Suprapubic skin (tissue), 4 donors: ENCODE results near the gene SNAPC2. TPM values are rescaled to one million over a fixed set of nuclear protein-coding genes. Genes with fewer than 3 reads are reported as not detected.
A peak's percentile ranks its signal among the peaks of the same experiment; 100 is the strongest.

Source experiments
- DNase-seq, 2 donors: peaks; one replicate each; pipeline ENCODE4 v3.0.0-alpha.2; 2019; ENCODE audit warnings: low spot score in 2 of 2
- H3K27ac ChIP-seq: fragments of 200-600 bp; sonication (generic); one replicate; pipeline ENCODE4 v1.5.1; 2019
- H3K27me3 ChIP-seq: fragments of 200-600 bp; sonication (generic); one replicate; pipeline ENCODE4 v1.5.1; 2019
- H3K36me3 ChIP-seq: fragments of 200-600 bp; sonication (generic); one replicate; pipeline ENCODE4 v1.5.1; 2019
- H3K4me1 ChIP-seq: fragments of 200-600 bp; sonication (generic); one replicate; pipeline ENCODE4 v1.5.1; 2019
- H3K4me3 ChIP-seq: fragments of 200-600 bp; sonication (generic); one replicate; pipeline ENCODE4 v1.5.1; 2019; ENCODE audit warnings: mild to moderate bottlenecking
- H3K9me3 ChIP-seq: fragments of 200-600 bp; sonication (generic); one replicate; pipeline ENCODE4 v1.5.1; 2019
- EP300 ChIP-seq: sonication (generic); formaldehyde crosslinking; IDR thresholded peaks from one replicate; pipeline ENCODE4 v1.6.1; 2017; ENCODE audit warnings: antibody characterized with exemption
- POLR2A ChIP-seq, 2 donors: fragments of 450-650 bp; IDR thresholded peaks; one replicate each; pipeline ENCODE4 v1.6.1; 2017; ENCODE audit warnings: antibody characterized with exemption in 2 of 2, mild to moderate bottlenecking in 2 of 2, moderate library complexity in 2 of 2
- POLR2AphosphoS5 ChIP-seq, 3 donors: sonication (generic); formaldehyde crosslinking; IDR thresholded peaks; one replicate each; pipeline ENCODE4 v1.6.1; 2017; ENCODE audit warnings: antibody characterized with exemption in 3 of 3
- WGBS: methylation state at CpG from one replicate; pipeline ENCODE4 v1.1.5; 2018; 5-methylcytosine and 5-hydroxymethylcytosine counted together
- total RNA-seq, 4 donors: library from RNA; depleted of rRNA; stranded (reverse); fragments of >200 nt; gene quantifications; one replicate each; pipeline ENCODE4 v1.1.0, GENCODE V29; 2016
- TF ChIP-seq, protein P1 (sequence below), 2 donors: fragments of 200-600 bp in 1 of 2; fragments of 450-650 bp in 1 of 2; sonication (generic) in 1 of 2; IDR thresholded peaks; one replicate each; pipeline ENCODE4 v1.5.1; 2016 to 2019; ENCODE audit warnings: antibody characterized with exemption in 2 of 2, mild to moderate bottlenecking in 1 of 2, moderate library complexity in 1 of 2

The SNAPC2 gene
- total RNA-seq, 4 donors from 2014 or later, result 11.1 to 22.3 (median 19.6) TPM

DNA sequence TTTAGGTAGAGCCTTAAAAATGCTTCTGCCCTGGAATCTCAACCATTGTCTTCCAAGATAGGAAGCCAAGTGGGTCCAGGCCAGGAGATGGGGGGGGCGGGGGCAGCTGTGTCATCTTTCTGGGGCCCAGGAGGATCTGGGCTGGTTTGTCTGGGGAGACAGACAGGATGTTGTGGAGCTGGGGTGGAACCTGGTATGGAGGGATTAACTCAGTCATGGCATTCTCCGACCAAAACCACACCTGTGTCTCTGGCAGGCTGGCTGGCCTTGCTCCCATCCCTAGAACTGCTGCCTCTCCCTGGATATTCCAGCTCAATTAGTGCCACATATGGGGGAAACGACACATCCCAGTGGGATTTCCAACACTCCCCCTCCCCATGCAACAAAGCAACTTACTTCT, 19.2 kb upstream of the SNAPC2 start:
- Histone ChIP-seq H3K9me3 (no peaks in the 10 kb centered on the region), H3K4me3 (no peak overlapping the region), H3K27me3 (no peaks in the 10 kb centered on the region), H3K27ac (peak overlapping the region; percentile 90), H3K36me3 (peaks cover 9% of the 10 kb centered on the region), H3K4me1 (peaks cover 54% of the 10 kb centered on the region)
- no peak for TF ChIP-seq EP300
- peak in 1 of 2 donors; percentile 63 for DNase-seq
- 71% methylated on average over 3 of the region's 3 CpGs for WGBS

DNA sequence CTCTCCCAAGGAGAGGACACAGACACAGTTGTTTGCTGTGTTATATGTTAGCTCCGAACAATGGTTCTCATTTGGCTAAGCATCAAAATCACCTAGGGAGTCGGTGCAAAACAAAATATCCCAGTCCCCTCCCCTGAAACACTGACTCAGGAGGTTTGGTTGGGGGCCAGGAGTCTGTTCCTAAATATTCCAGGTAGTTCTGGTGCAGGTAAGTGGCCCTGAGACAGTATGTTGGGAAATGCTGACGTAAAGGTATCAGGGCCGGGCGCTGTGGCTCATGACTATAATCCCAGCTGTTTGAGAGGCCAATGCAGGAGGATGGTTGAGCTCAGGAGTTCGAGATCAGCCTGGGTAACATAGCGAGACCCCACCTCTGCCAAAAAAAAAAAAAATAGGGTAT, 18.8 kb upstream of the SNAPC2 start:
- H3K9me3 ChIP-seq, result no peaks in the 10 kb centered on the region
- H3K4me3 ChIP-seq, result no peak overlapping the region
- 54% methylated on average over 7 of the region's 7 CpGs for WGBS
- TF ChIP-seq POLR2A (IDR thresholded peaks at IDR 0.05), result no peak
- TF ChIP-seq POLR2AphosphoS5 (IDR thresholded peaks at IDR 0.05), result no peak
- no peak for TF ChIP-seq EP300
- TF ChIP-seq, protein P1, sequence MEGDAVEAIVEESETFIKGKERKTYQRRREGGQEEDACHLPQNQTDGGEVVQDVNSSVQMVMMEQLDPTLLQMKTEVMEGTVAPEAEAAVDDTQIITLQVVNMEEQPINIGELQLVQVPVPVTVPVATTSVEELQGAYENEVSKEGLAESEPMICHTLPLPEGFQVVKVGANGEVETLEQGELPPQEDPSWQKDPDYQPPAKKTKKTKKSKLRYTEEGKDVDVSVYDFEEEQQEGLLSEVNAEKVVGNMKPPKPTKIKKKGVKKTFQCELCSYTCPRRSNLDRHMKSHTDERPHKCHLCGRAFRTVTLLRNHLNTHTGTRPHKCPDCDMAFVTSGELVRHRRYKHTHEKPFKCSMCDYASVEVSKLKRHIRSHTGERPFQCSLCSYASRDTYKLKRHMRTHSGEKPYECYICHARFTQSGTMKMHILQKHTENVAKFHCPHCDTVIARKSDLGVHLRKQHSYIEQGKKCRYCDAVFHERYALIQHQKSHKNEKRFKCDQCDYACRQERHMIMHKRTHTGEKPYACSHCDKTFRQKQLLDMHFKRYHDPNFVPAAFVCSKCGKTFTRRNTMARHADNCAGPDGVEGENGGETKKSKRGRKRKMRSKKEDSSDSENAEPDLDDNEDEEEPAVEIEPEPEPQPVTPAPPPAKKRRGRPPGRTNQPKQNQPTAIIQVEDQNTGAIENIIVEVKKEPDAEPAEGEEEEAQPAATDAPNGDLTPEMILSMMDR (IDR thresholded peaks at IDR 0.05), result no peak
- peak overlapping the region; percentile 90 for H3K27ac ChIP-seq
- peaks cover 58% of the 10 kb centered on the region for H3K4me1 ChIP-seq
- DNase-seq, result peak in 1 of 2 donors; percentile 69
- peaks cover 13% of the 10 kb centered on the region for H3K36me3 ChIP-seq
- no peaks in the 10 kb centered on the region for H3K27me3 ChIP-seq

DNA sequence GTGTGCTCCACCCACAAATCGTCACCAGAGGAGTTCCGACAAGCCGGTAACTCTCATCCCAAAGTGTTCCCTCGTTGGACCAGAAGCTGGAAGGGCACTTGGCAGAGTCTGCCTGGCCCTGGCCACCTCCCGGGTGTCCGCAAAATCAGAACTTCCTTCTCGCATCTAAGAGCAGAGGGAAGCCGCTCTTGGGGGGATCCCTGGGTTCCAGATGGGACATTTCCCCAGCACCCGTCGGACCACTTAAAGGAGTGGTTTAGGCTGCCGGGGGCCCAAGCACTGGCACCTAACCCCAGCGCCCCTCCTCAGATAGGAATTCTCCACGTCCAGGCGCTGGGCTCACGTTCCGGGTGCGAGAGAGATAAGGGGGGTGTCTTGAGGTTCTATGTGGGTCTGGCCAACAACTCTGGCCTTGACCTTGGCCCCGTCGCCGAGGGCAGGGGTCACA, 17.3 kb upstream of the SNAPC2 start:
- no peak for DNase-seq

DNA sequence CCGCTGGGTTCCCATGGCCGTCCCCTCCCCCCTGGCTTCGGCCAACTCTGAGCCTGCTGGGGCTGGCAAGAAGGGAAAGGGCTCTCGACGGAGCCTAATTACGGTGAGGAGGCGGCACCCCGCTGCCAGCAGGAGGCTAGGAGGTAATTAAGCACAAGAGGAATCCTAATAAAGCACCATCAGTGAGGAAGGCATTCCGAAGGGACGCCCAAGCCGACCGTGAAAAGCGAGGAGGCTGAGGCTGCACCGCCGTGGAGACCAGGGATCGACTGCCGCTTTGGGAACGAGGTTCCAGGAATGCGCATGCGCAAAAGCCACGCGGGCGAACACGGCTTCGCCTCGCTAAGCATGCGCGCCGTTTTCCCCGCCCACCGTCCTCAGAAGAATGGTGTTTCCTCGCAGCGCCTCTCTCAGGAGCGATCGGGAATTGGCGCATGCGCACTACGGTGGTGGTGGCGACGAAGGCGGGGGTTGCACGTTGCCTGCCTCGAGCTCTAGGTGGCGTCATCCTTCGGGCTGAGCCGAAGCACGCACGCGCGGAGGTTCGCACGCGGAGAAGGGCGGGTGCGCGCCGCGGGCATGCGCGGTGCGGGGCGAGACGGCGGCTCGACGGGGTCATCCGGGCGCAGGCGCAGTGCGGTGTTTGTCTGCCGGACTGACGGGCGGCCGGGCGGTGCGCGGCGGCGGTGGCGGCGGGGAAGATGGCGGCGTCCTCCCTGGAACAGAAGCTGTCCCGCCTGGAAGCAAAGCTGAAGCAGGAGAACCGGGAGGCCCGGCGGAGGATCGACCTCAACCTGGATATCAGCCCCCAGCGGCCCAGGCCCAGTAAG, 16.7 kb upstream of the SNAPC2 start, which contains the start of gene MAP2K7:
MAP2K7 (plus strand) TSS at position 634 of the 830 bp plus-strand sequence; CDS start at position 702, 68 bp downstream.
- Histone ChIP-seq H3K4me3 (peak within 1 kb of the TSS; percentile 86), H3K4me1 (peaks cover 74% of the 10 kb centered on the region), H3K9me3 (no peaks in the 10 kb centered on the region), H3K36me3 (peaks cover 14% of the 10 kb centered on the region), H3K27ac (peak within 1 kb of the TSS; percentile 90), H3K27me3 (no peaks in the 10 kb centered on the region)
- TF ChIP-seq POLR2AphosphoS5 (IDR thresholded peaks at IDR 0.05), result peak; percentile 52 to 92 (median 82)
- peak in 1 of 2 donors; percentile 58 for TF ChIP-seq POLR2A (IDR thresholded peaks at IDR 0.05)
- TF ChIP-seq, protein P1 (IDR thresholded peaks at IDR 0.05), result peak in 1 of 2 donors; percentile 52
- no peak for TF ChIP-seq EP300
- WGBS, result 0% methylated on average over 18 of the region's 89 CpGs
- DNase-seq, result peak; percentile 100

More for the DNA sequence above, 17.3 kb upstream of the SNAPC2 start:
- Histone ChIP-seq H3K4me3 (peak overlapping the region; percentile 86), H3K9me3 (no peaks in the 10 kb centered on the region), H3K27ac (peak overlapping the region; percentile 90), H3K27me3 (no peaks in the 10 kb centered on the region), H3K4me1 (peaks cover 73% of the 10 kb centered on the region), H3K36me3 (peaks cover 14% of the 10 kb centered on the region)
- WGBS, result 0% methylated on average over 2 of the region's 20 CpGs
- TF ChIP-seq EP300 (no peak), POLR2A (IDR thresholded peaks at IDR 0.05) (no peak), POLR2AphosphoS5 (IDR thresholded peaks at IDR 0.05) (no peak)
- TF ChIP-seq, protein P1 (IDR thresholded peaks at IDR 0.05), result no peak

DNA sequence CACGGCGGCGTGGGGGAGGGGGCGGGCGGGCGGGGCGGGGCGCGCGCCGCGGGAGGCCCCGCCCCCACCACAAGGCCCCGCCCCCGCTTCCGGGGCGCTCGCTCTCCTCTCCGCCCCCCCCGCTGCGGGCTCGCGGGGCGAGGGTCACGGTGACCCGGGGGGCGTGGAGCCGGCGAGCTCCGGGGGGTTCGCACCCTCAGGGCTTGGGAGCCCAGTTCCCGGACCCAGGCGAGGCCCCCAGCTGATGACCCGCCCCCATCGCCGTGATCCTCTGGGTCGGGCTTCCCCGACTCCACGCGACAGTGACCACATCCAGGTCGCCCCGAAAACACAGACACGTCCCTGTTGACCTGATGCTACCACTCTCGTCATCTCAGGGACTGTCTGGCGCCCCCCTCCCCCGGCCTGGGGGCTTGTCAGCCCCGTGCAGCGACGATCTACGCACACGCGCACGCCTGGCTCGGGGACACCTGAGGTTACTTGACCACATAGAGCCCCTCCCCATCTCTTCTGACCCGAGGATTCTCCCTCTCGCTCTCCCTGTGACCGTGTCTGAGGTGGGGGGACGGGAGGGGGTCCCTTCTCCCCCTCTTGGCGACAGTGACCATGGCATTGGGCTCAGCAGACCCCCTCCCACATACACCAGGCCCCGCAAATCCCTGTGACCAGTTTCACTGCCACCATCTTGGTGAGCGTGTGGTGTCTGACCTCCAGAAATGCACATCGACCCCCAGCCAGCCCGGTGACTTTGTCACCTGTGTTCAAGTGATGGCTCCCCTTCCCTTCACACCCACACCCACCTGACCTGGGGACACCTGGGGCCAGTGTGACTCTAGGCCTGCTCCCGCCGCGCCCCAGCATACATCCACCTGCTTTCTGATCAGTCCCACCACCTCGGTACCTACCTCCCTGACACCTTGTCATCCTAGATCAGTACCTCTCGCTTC, 15.8 kb upstream of the SNAPC2 start:
- WGBS, result 19% methylated on average over 31 of the region's 68 CpGs

More for the DNA sequence above, 15.8 kb upstream of the SNAPC2 start:
- H3K9me3 ChIP-seq, result no peaks in the 10 kb centered on the region
- DNase-seq, result peak in 1 of 2 donors; percentile 86
- H3K36me3 ChIP-seq, result peaks cover 14% of the 10 kb centered on the region
- peak overlapping the region; percentile 90 for H3K27ac ChIP-seq
- no peaks in the 10 kb centered on the region for H3K27me3 ChIP-seq
- TF ChIP-seq, protein P1 (IDR thresholded peaks at IDR 0.05), result no peak
- TF ChIP-seq POLR2AphosphoS5 (IDR thresholded peaks at IDR 0.05) (no peak), EP300 (no peak), POLR2A (IDR thresholded peaks at IDR 0.05) (no peak)
- H3K4me1 ChIP-seq, result peaks cover 80% of the 10 kb centered on the region
- peak overlapping the region; percentile 86 for H3K4me3 ChIP-seq
